NB4 (cell line): ENCODE data around the gene USP20.

Source experiments
- CTCF ChIP-seq: IDR thresholded peaks from one replicate; pipeline ENCODE4 v1.5.1; 2012; ENCODE audit warnings: low read depth, low read length
- MAX ChIP-seq: IDR thresholded peaks from 2 replicates; pipeline ENCODE4 v1.6.1; 2011; ENCODE audit warnings: low read depth, low read length
- POLR2A ChIP-seq: IDR thresholded peaks from 2 replicates; pipeline ENCODE4 v1.6.1; 2011; ENCODE audit warnings: mild to moderate bottlenecking; ENCODE audit not compliant: insufficient read length; ENCODE audit errors: extremely low read depth

GRCh38 chr9:129889941-129890717 is 54.9 kb downstream of the USP20 start:
- TF ChIP-seq POLR2A (no peak), CTCF (no peak), MAX (no peak)
